Uterus (tissue), 4 donors: ENCODE measurements around the gene LTB4R2. TPM values are rescaled to one million over a fixed set of nuclear protein-coding genes. Genes with fewer than 3 reads are reported as not detected.
A peak's percentile ranks its signal among the peaks of the same experiment; 100 is the strongest.

Experiments used
- DNase-seq, 2 donors: peaks; one replicate each; pipeline ENCODE4 v3.0.0-alpha.2; 2019 to 2020
- H3K27ac ChIP-seq, 2 donors: fragments of 200-600 bp; sonication (generic); 1 replicate in 1 of 2; 2 replicates in 1 of 2; pipeline ENCODE4 v1.5.1; 2016 to 2018
- H3K27me3 ChIP-seq, 2 donors: fragments of 200-600 bp; sonication (generic); one replicate each; pipeline ENCODE4 v1.5.1; 2018 to 2019; ENCODE audit warnings: control low read depth in 1 of 2
- H3K36me3 ChIP-seq, 2 donors: fragments of 200-600 bp; sonication (generic); one replicate each; pipeline ENCODE4 v1.5.1; 2019; ENCODE audit warnings: control low read depth in 1 of 2
- H3K4me1 ChIP-seq, 2 donors: fragments of 200-600 bp; sonication (generic); one replicate each; pipeline ENCODE4 v1.5.1; 2018 to 2019; ENCODE audit warnings: control low read depth in 1 of 2
- H3K4me3 ChIP-seq, 2 donors: fragments of 200-600 bp; sonication (generic); 1 replicate in 1 of 2; 2 replicates in 1 of 2; pipeline ENCODE4 v1.5.1; 2018 to 2019; ENCODE audit warnings: mild to moderate bottlenecking in 1 of 2
- H3K9me3 ChIP-seq, 2 donors: fragments of 200-600 bp; sonication (generic); one replicate each; pipeline ENCODE4 v1.5.1; 2019; ENCODE audit warnings: control low read depth in 1 of 2
- POLR2A ChIP-seq, 2 donors: fragments of 450-650 bp; IDR thresholded peaks; one replicate each; pipeline ENCODE4 v1.6.1; 2016; ENCODE audit warnings: antibody characterized with exemption in 2 of 2, mild to moderate bottlenecking in 1 of 2, moderate library complexity in 1 of 2
- intact Hi-C: fragments of 100-400 bp; cut with DNase I; formaldehyde crosslinking; loops from one replicate; pipeline ENCODE4 v1.15.1; 2023; ENCODE audit warnings: low total_unique reads
- total RNA-seq, 4 donors: library from RNA; depleted of rRNA in 3 of 4; stranded (reverse); fragments of >200 nt in 3 of 4; gene quantifications; one replicate each; pipeline versions ENCODE4 v1.1.0 to v1.2.4, GENCODE V29; 2014 to 2023
- TF ChIP-seq, protein P1 (sequence below), 4 experiments: fragments of 200-600 bp in 2 of 4; fragments of 450-650 bp in 2 of 4; sonication (generic) in 2 of 4; IDR thresholded peaks; one replicate each; pipeline ENCODE4 v1.5.1; 2016 to 2019; ENCODE audit warnings: antibody characterized with exemption in 4 of 4, mild to moderate bottlenecking in 2 of 4, moderate library complexity in 1 of 4
- donor health status: DM: yes; HTN: yes; CAD: no.

The LTB4R2 gene
- 1 to 10 TPM in 3 of 4 donors, not detected in 1; 1.0 to 7.1 (median 5.6) TPM for total RNA-seq

DNA sequence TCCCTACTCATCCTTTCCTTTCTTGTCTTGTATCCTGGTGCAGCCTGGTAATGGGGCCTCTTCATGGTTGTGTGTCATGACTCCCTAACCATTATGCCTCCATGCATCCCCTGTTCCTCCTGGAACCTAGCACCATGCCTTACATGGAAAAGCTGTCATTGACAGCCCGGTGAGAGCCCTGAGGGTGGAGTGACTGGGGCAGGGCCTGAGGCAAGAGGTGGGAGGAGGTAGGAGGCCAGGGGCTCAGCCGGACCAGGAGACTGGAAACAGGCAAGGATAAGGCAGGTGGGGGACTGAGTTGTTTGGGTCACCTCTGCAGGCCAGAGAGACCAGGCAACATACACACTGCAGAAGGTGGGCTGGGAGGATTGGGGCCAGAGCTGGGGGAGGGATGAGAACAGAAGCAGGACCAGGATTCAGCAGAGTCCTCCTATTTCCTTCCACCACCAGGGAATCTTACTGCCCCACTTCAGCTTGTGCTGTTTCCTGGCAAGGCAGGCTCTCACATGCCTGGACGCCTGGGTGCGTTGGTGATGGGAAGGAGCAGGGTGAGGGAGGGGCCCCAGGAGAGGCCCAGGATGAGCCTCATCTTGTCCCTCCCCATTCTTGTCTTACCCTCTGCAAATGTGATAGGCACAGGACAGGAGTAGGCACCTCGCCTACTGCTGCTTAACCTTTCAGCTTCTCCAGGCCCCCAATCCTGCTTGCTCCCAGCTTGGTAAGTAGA lies at the start of gene LTB4R2:
TSS of gene LTB4R2 (plus strand) at position 603 of the 727 bp plus-strand sequence. CDS start 525 bp downstream, outside the sequence.
- peak within 1 kb of the TSS; percentile 78 to 80 for H3K27ac ChIP-seq
- peaks cover 5 to 11% of the 10 kb centered on the region in 2 donors for H3K4me1 ChIP-seq
- H3K27me3 ChIP-seq, result no peaks in the 10 kb centered on the region
- no peak for DNase-seq
- no peaks in the 10 kb centered on the region for H3K36me3 ChIP-seq
- no peaks in the 10 kb centered on the region for H3K9me3 ChIP-seq
- intact Hi-C loops, result no loop called here
- H3K4me3 ChIP-seq, result peak within 1 kb of the TSS; percentile 32 to 61
- TF ChIP-seq, protein P1, sequence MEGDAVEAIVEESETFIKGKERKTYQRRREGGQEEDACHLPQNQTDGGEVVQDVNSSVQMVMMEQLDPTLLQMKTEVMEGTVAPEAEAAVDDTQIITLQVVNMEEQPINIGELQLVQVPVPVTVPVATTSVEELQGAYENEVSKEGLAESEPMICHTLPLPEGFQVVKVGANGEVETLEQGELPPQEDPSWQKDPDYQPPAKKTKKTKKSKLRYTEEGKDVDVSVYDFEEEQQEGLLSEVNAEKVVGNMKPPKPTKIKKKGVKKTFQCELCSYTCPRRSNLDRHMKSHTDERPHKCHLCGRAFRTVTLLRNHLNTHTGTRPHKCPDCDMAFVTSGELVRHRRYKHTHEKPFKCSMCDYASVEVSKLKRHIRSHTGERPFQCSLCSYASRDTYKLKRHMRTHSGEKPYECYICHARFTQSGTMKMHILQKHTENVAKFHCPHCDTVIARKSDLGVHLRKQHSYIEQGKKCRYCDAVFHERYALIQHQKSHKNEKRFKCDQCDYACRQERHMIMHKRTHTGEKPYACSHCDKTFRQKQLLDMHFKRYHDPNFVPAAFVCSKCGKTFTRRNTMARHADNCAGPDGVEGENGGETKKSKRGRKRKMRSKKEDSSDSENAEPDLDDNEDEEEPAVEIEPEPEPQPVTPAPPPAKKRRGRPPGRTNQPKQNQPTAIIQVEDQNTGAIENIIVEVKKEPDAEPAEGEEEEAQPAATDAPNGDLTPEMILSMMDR (IDR thresholded peaks at IDR 0.05), result no peak
- TF ChIP-seq POLR2A (IDR thresholded peaks at IDR 0.05), result no peak

GRCh38 chr14:24260780-24261157 lies 49.2 kb upstream of the LTB4R2 start:
- Histone ChIP-seq H3K36me3 (no peaks in the 10 kb centered on the region), H3K9me3 (no peaks in the 10 kb centered on the region), H3K27me3 (no peaks in the 10 kb centered on the region), H3K27ac (no peak overlapping the region), H3K4me1 (no peaks in the 10 kb centered on the region), H3K4me3 (no peak overlapping the region)
- intact Hi-C loops, result no loop called here
- DNase-seq, result no peak
- TF ChIP-seq, protein P1 (IDR thresholded peaks at IDR 0.05), result no peak
- no peak for TF ChIP-seq POLR2A (IDR thresholded peaks at IDR 0.05)

- DNase-seq, result no peak
These were observed 48.5 kb upstream of the LTB4R2 start for GRCh38 chr14:24261256-24261968.

DNA sequence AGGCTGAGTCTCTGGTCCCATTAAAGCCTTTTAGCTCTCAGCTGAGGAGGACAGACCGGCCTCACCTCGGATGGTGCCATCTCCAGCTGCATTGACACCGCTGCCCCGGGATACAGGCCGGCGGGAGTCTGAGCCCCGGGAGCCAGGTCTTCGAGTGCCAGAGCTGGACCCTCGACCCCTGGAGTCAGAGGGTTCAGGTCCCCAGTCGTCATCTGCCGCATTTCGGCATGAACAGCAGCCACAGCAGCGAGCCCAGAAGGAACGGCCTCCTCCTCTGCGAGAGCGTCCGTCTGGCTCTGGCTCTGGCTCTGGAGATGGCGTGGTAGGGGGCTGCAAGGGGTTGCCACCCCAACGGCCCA lies 48.0 kb upstream of the LTB4R2 start:
- intact Hi-C loops, result no loop called here

More at GRCh38 chr14:24261256-24261968, 48.5 kb upstream of the LTB4R2 start:
- Histone ChIP-seq H3K27ac (no peak overlapping the region), H3K36me3 (no peaks in the 10 kb centered on the region), H3K27me3 (no peaks in the 10 kb centered on the region), H3K4me1 (no peaks in the 10 kb centered on the region), H3K9me3 (no peaks in the 10 kb centered on the region), H3K4me3 (no peak overlapping the region)
- no peak for TF ChIP-seq POLR2A (IDR thresholded peaks at IDR 0.05)
- TF ChIP-seq, protein P1 (IDR thresholded peaks at IDR 0.05), result no peak
- intact Hi-C loops, result no loop called here

More for the DNA sequence above, 48.0 kb upstream of the LTB4R2 start:
- no peaks in the 10 kb centered on the region for H3K36me3 ChIP-seq
- no peaks in the 10 kb centered on the region for H3K9me3 ChIP-seq
- H3K4me3 ChIP-seq, result no peak overlapping the region
- TF ChIP-seq POLR2A (IDR thresholded peaks at IDR 0.05), result no peak
- TF ChIP-seq, protein P1 (IDR thresholded peaks at IDR 0.05), result no peak
- no peak overlapping the region for H3K27ac ChIP-seq
- H3K4me1 ChIP-seq, result no peaks in the 10 kb centered on the region
- H3K27me3 ChIP-seq, result no peaks in the 10 kb centered on the region
- no peak for DNase-seq
